ENCODE measurements around the gene RHOF.

DNA sequence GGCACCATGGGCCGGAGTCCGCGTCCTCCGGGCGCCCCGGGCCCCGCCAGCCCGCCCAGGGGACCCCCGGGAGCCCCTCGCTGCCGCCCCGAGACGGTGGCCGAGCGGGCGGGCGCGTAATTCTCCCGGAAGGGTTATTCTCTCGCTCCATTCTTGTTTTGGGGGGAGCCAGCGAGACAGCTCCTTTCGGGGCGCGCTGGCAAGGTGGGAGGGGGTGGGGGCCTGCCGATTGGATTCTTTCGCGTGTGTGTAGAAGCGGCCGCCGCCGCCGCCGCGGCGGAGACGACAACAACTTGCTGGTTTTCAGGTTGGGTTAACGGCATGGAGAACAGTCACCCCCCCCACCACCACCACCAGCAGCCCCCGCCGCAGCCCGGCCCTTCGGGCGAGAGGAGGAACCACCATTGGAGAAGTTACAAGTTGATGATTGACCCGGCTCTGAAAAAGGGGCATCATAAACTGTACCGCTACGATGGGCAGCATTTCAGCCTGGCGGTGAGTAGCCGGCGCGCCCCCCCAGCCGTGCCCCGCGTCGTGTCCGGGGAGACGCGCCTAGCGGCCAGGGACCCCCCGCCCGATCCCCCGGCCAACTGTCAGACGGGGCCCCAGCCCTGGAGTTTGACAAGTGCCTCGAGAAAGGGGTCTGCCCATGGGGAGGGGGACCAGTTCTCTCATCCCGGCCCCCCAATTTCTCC, 11.1 kb upstream of the RHOF start:
- TF ChIP-seq, protein P1, sequence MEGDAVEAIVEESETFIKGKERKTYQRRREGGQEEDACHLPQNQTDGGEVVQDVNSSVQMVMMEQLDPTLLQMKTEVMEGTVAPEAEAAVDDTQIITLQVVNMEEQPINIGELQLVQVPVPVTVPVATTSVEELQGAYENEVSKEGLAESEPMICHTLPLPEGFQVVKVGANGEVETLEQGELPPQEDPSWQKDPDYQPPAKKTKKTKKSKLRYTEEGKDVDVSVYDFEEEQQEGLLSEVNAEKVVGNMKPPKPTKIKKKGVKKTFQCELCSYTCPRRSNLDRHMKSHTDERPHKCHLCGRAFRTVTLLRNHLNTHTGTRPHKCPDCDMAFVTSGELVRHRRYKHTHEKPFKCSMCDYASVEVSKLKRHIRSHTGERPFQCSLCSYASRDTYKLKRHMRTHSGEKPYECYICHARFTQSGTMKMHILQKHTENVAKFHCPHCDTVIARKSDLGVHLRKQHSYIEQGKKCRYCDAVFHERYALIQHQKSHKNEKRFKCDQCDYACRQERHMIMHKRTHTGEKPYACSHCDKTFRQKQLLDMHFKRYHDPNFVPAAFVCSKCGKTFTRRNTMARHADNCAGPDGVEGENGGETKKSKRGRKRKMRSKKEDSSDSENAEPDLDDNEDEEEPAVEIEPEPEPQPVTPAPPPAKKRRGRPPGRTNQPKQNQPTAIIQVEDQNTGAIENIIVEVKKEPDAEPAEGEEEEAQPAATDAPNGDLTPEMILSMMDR (IDR thresholded peaks at IDR 0.05): no peak
- no peak for TF ChIP-seq POLR2A (IDR thresholded peaks at IDR 0.05)

All from heart left ventricle (tissue), 13 donors.